Nephron (organoid): Measurements from ENCODE around the gene TLL2.

Experiments
- H3K27ac Mint-ChIP-seq, 3 experiments: 2 replicates each; pipeline ENCODE4 v1.8.0; 2020; ENCODE audit warnings: mixed read lengths in 3 of 3, mild to moderate bottlenecking in 2 of 3, moderate library complexity in 1 of 3
- H3K27me3 Mint-ChIP-seq: 2 replicates; pipeline ENCODE4 v1.8.0; 2021; ENCODE audit warnings: low read depth, mild to moderate bottlenecking, moderate library complexity, mixed read lengths
- H3K36me3 Mint-ChIP-seq: 2 replicates; pipeline ENCODE4 v1.8.0; 2020; ENCODE audit warnings: low read depth, mixed read lengths
- H3K4me1 Mint-ChIP-seq: 2 replicates; pipeline ENCODE4 v1.8.0; 2020; ENCODE audit warnings: mixed read lengths
- H3K4me3 Mint-ChIP-seq, 3 experiments: 2 replicates each; pipeline ENCODE4 v1.8.0; 2020; ENCODE audit warnings: mild to moderate bottlenecking in 3 of 3, mixed read lengths in 3 of 3, moderate library complexity in 2 of 3
- H3K9me3 Mint-ChIP-seq: 2 replicates; pipeline ENCODE4 v1.8.0; 2020; ENCODE audit warnings: mixed read lengths
- CTCF ChIP-seq, 3 experiments: fragments of 200-600 bp; sonication (generic); IDR thresholded peaks; one replicate each; pipeline ENCODE4 v1.5.0; 2021; ENCODE audit warnings: antibody characterized with exemption in 3 of 3; ENCODE audit not compliant: unreplicated experiment in 3 of 3

TLL2 gene

GRCh38 chr10:96491303-96491702, 22.4 kb downstream of the TLL2 start:
- Mint-ChIP-seq H3K36me3 (no peaks in the 10 kb centered on the region), H3K4me1 (no peaks in the 10 kb centered on the region), H3K4me3 (no peak overlapping the region), H3K27me3 (peaks cover 47% of the 10 kb centered on the region), H3K27ac (no peak overlapping the region), H3K9me3 (no peaks in the 10 kb centered on the region)
- TF ChIP-seq CTCF (IDR thresholded peaks at IDR 0.05; ENCODE audit: unreplicated experiment in 3 of 3), result no peak

GRCh38 chr10:96488161-96488935, 25.4 kb downstream of the TLL2 start:
- no peak overlapping the region for H3K27ac Mint-ChIP-seq
- no peak overlapping the region for H3K4me3 Mint-ChIP-seq
- TF ChIP-seq CTCF (IDR thresholded peaks at IDR 0.05; ENCODE audit: unreplicated experiment in 3 of 3), result no peak

GRCh38 chr10:96482815-96483588, 30.7 kb downstream of the TLL2 start:
- TF ChIP-seq CTCF (IDR thresholded peaks at IDR 0.05; ENCODE audit: unreplicated experiment in 3 of 3), result no peak
- H3K9me3 Mint-ChIP-seq, result no peaks in the 10 kb centered on the region
- H3K4me3 Mint-ChIP-seq, result no peak overlapping the region
- H3K4me1 Mint-ChIP-seq, result no peaks in the 10 kb centered on the region
- H3K27me3 Mint-ChIP-seq, result peaks cover 41% of the 10 kb centered on the region
- no peak overlapping the region for H3K27ac Mint-ChIP-seq
- H3K36me3 Mint-ChIP-seq, result no peaks in the 10 kb centered on the region

More at GRCh38 chr10:96488161-96488935, 25.4 kb downstream of the TLL2 start:
- Mint-ChIP-seq H3K9me3 (no peaks in the 10 kb centered on the region), H3K27me3 (peaks cover 54% of the 10 kb centered on the region), H3K36me3 (no peaks in the 10 kb centered on the region), H3K4me1 (no peaks in the 10 kb centered on the region)

- Mint-ChIP-seq H3K36me3 (no peaks in the 10 kb centered on the region), H3K4me3 (no peak overlapping the region), H3K27ac (no peak overlapping the region), H3K27me3 (peaks cover 43% of the 10 kb centered on the region), H3K9me3 (peaks cover 2% of the 10 kb centered on the region), H3K4me1 (no peaks in the 10 kb centered on the region)
- TF ChIP-seq CTCF (IDR thresholded peaks at IDR 0.05; ENCODE audit: unreplicated experiment in 3 of 3), result no peak
Measured at GRCh38 chr10:96478355-96478754, 35.4 kb downstream of the TLL2 start.

GRCh38 chr10:96473866-96474265, 39.9 kb downstream of the TLL2 start:
- H3K4me3 Mint-ChIP-seq, result no peak overlapping the region
- TF ChIP-seq CTCF (IDR thresholded peaks at IDR 0.05; ENCODE audit: unreplicated experiment in 3 of 3), result no peak
- H3K4me1 Mint-ChIP-seq, result peaks cover 7% of the 10 kb centered on the region
- H3K36me3 Mint-ChIP-seq, result no peaks in the 10 kb centered on the region
- no peak overlapping the region for H3K27ac Mint-ChIP-seq
- H3K9me3 Mint-ChIP-seq, result peaks cover 2% of the 10 kb centered on the region
- H3K27me3 Mint-ChIP-seq, result peaks cover 46% of the 10 kb centered on the region
